Esophagus squamous epithelium (tissue), 5 donors: Measurements from ENCODE around the gene GPRC5A. TPM values are rescaled to one million over a fixed set of nuclear protein-coding genes. Genes with fewer than 3 reads are reported as not detected.

Experiments used
- DNase-seq: peaks from one replicate; lab custom pipeline; 2025; lab: John Stamatoyannopoulos, UW
- H3K27ac ChIP-seq, 4 donors: fragments of 200-600 bp; sonication (generic); one replicate each; pipeline ENCODE4 v1.5.1; 2016 to 2019; ENCODE audit warnings: mild to moderate bottlenecking in 1 of 4
- H3K27me3 ChIP-seq, 4 donors: fragments of 200-600 bp; sonication (generic); 1 replicate in 3 of 4; 2 replicates in 1 of 4; pipeline versions ENCODE4 v1.5.1 to v1.6.0; 2017 to 2021; ENCODE audit warnings: antibody characterized with exemption in 1 of 4
- H3K36me3 ChIP-seq, 3 donors: fragments of 200-600 bp; sonication (generic); one replicate each; pipeline ENCODE4 v1.5.1; 2016 to 2019
- H3K4me1 ChIP-seq, 3 donors: fragments of 200-600 bp; sonication (generic); one replicate each; pipeline ENCODE4 v1.5.1; 2017 to 2019
- H3K4me3 ChIP-seq, 4 donors: fragments of 200-600 bp; sonication (generic); 1 replicate in 3 of 4; 2 replicates in 1 of 4; pipeline ENCODE4 v1.5.1; 2016 to 2019; ENCODE audit warnings: mild to moderate bottlenecking in 2 of 4, moderate library complexity in 1 of 4
- H3K9me3 ChIP-seq, 3 donors: fragments of 200-600 bp; sonication (generic); one replicate each; pipeline ENCODE4 v1.5.1; 2016 to 2019
- POLR2A ChIP-seq, 4 donors: fragments of 450-650 bp; IDR thresholded peaks; one replicate each; pipeline ENCODE4 v1.6.1; 2017; ENCODE audit warnings: antibody characterized with exemption in 4 of 4, mild to moderate bottlenecking in 4 of 4, moderate library complexity in 3 of 4
- WGBS, 2 donors: methylation state at CpG; one replicate each; pipeline ENCODE4 v1.1.5; 2018; 5-methylcytosine and 5-hydroxymethylcytosine counted together
- intact Hi-C: fragments of 100-400 bp; cut with DNase I; formaldehyde crosslinking; loops from one replicate; pipeline ENCODE4 v1.15.0; 2022
- total RNA-seq, 4 donors: library from RNA; depleted of rRNA; stranded (reverse); fragments of >200 nt; gene quantifications; one replicate each; pipeline ENCODE4 v1.1.0, GENCODE V29; 2016
- TF ChIP-seq, protein P1 (sequence below), 6 experiments: fragments of 450-650 bp in 4 of 6; fragments of 200-600 bp in 2 of 6; sonication (generic) in 2 of 6; IDR thresholded peaks; one replicate each; pipeline ENCODE4 v1.5.1; 2016 to 2019; ENCODE audit warnings: antibody characterized with exemption in 6 of 6, mild to moderate bottlenecking in 4 of 6, moderate library complexity in 4 of 6
- donor health status: DM: yes; HTN: yes; CAD: no.

The GPRC5A gene
- total RNA-seq, 4 donors from 2014 or later = 3.9 to 18.5 (median 8.5) TPM

DNA sequence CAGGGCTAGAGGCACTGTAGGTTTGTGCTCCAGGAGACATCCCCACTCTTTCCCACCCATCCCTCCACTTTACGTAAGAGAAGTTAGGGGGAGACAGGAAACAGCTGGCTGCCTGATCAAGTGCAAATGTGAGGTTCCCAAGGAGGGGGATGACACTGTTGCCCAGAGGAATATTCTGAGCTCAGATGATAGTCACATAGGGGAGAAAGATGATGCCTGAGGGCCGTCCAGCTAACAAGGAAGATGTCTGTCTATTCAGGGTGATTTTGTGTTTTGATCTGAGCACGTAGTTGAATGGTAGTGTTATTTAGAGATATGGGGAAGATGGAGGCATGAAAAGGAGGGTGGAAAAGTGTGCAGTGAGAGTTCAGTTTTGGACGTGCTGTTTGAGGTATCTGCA lies 74.5 kb downstream of the GPRC5A start:
- WGBS, 2 donors = 68 to 80% methylated on average over 4 of the region's 4 CpGs
- Histone ChIP-seq H3K36me3 (peaks cover 0 to 44% (median 0%) of the 10 kb centered on the region in 3 donors), H3K4me3 (no peak overlapping the region), H3K27ac (no peak overlapping the region), H3K4me1 (no peaks in the 10 kb centered on the region), H3K9me3 (no peaks in the 10 kb centered on the region), H3K27me3 (no peaks in the 10 kb centered on the region)
- DNase-seq = no peak
- TF ChIP-seq, protein P1, sequence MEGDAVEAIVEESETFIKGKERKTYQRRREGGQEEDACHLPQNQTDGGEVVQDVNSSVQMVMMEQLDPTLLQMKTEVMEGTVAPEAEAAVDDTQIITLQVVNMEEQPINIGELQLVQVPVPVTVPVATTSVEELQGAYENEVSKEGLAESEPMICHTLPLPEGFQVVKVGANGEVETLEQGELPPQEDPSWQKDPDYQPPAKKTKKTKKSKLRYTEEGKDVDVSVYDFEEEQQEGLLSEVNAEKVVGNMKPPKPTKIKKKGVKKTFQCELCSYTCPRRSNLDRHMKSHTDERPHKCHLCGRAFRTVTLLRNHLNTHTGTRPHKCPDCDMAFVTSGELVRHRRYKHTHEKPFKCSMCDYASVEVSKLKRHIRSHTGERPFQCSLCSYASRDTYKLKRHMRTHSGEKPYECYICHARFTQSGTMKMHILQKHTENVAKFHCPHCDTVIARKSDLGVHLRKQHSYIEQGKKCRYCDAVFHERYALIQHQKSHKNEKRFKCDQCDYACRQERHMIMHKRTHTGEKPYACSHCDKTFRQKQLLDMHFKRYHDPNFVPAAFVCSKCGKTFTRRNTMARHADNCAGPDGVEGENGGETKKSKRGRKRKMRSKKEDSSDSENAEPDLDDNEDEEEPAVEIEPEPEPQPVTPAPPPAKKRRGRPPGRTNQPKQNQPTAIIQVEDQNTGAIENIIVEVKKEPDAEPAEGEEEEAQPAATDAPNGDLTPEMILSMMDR (IDR thresholded peaks at IDR 0.05) = no peak
- TF ChIP-seq POLR2A (IDR thresholded peaks at IDR 0.05) = no peak
- intact Hi-C loops = no loop called here

Other genes starting within 250 kb of the GPRC5A start
- under 1 TPM in 1 of 4 donors, not detected in 3; 0.40 TPM for gene GPR19, start 195.4 kb upstream of the GPRC5A start, total RNA-seq
- 10 to 100 TPM; 17.3 to 48.1 (median 30.5) TPM for gene CDKN1B, start 174.2 kb upstream of the GPRC5A start, total RNA-seq
- 10 to 100 TPM in 1 of 4 donors, 1 to 10 TPM in 3; 2.5 to 14.1 (median 6.8) TPM for gene APOLD1, start 105.9 kb upstream of the GPRC5A start, total RNA-seq
- 10 to 100 TPM; 40.6 to 67.9 (median 55.3) TPM for gene DDX47, start 78.2 kb upstream of the GPRC5A start, total RNA-seq
- gene GPRC5D, start 60.6 kb downstream of the GPRC5A start, total RNA-seq = under 1 TPM in 1 of 4 donors, not detected in 3; 0.95 TPM
- 10 to 100 TPM; 17.0 to 50.9 (median 23.9) TPM for gene HEBP1, start 108.7 kb downstream of the GPRC5A start, total RNA-seq
- 1 to 10 TPM; 3.1 to 8.0 (median 3.9) TPM for gene FAM234B, start 152.8 kb downstream of the GPRC5A start, total RNA-seq
- gene GSG1, start 212.1 kb downstream of the GPRC5A start, total RNA-seq = not detected